Fibroblast of pulmonary artery (primary cell): ENCODE data around the gene HOXC13.
A peak's percentile ranks its signal among the peaks of the same experiment; 100 is the strongest.

ENCODE experiments used
- DNase-seq: peaks from one replicate; pipeline ENCODE4 v3.0.0-alpha.2; 2010; ENCODE audit warnings: low read depth
- H3K4me3 ChIP-seq: replicated peaks from 2 replicates; pipeline ENCODE4 v1.5.1; 2011; ENCODE audit warnings: low read depth, mild to moderate bottlenecking, control low read depth, low read length, moderate library complexity
- CTCF ChIP-seq: IDR thresholded peaks from 2 replicates; pipeline ENCODE4 v1.5.1; 2011; ENCODE audit warnings: mild to moderate bottlenecking, control low read depth, low read length, inconsistent platforms; ENCODE audit errors: missing control alignments

HOXC13 gene

GRCh38 chr12:53995002-53995377 lies 56.4 kb downstream of the HOXC13 start:
- DNase-seq: no peak
- no peak for TF ChIP-seq CTCF
- H3K4me3 ChIP-seq: no peak overlapping the region

- no peak for DNase-seq
- no peak for TF ChIP-seq CTCF
- peak overlapping the region; percentile 34 for H3K4me3 ChIP-seq
These were observed 57.0 kb downstream of the HOXC13 start for GRCh38 chr12:53995378-53996239.
